Spleen (tissue), 11 donors: ENCODE measurements around the gene ZNF275. TPM values are rescaled to one million over a fixed set of nuclear protein-coding genes. Genes with fewer than 3 reads are reported as not detected.
"Not testable (repeated sequence)": the region's sequence is repeated elsewhere in the genome, so short reads cannot be mapped to it uniquely, and the experiment has no call there.

Source experiments
- DNase-seq: peaks from one replicate; pipeline ENCODE4 v3.0.0-alpha.2; 2020
- H3K27ac ChIP-seq, 8 donors: fragments of 200-600 bp; sonication (generic) in 7 of 8; 1 replicate in 4 of 8; 2 replicates in 4 of 8; pipeline versions ENCODE4 v1.5.0 to v1.8.0; 2016 to 2021; ENCODE audit warnings: inconsistent platforms in 4 of 8, mild to moderate bottlenecking in 4 of 8, moderate library complexity in 1 of 8
- H3K27me3 ChIP-seq, 7 donors: fragments of 200-600 bp; sonication (generic) in 6 of 7; replicated peaks in 1 of 7; 1 replicate in 4 of 7; 2 replicates in 3 of 7; pipeline versions ENCODE4 v1.5.0 to v1.8.0; 2016 to 2021; ENCODE audit warnings: inconsistent platforms in 3 of 7, mild to moderate bottlenecking in 1 of 7
- H3K36me3 ChIP-seq, 6 donors: fragments of 200-600 bp; sonication (generic) in 5 of 6; 1 replicate in 4 of 6; 2 replicates in 2 of 6; pipeline versions ENCODE4 v1.5.0 to v1.8.0; 2016 to 2021; ENCODE audit warnings: inconsistent platforms in 2 of 6
- H3K4me1 ChIP-seq, 6 donors: fragments of 200-600 bp; sonication (generic) in 5 of 6; 1 replicate in 3 of 6; 2 replicates in 3 of 6; pipeline versions ENCODE4 v1.5.0 to v1.8.0; 2016 to 2021; ENCODE audit warnings: inconsistent platforms in 3 of 6
- H3K4me3 ChIP-seq, 8 donors: fragments of 200-600 bp; sonication (generic) in 7 of 8; 1 replicate in 4 of 8; 2 replicates in 4 of 8; pipeline versions ENCODE4 v1.5.0 to v1.8.0; 2016 to 2021; ENCODE audit warnings: inconsistent platforms in 4 of 8, mild to moderate bottlenecking in 4 of 8, moderate library complexity in 2 of 8
- H3K9me3 ChIP-seq, 8 donors: fragments of 200-600 bp; sonication (generic) in 7 of 8; 1 replicate in 4 of 8; 2 replicates in 4 of 8; pipeline versions ENCODE4 v1.5.0 to v1.8.0; 2016 to 2021; ENCODE audit warnings: inconsistent platforms in 4 of 8
- POLR2A ChIP-seq, 3 donors: fragments of 450-650 bp; IDR thresholded peaks; one replicate each; pipeline ENCODE4 v1.5.1; 2017; ENCODE audit warnings: antibody characterized with exemption in 3 of 3, mild to moderate bottlenecking in 1 of 3
- POLR2AphosphoS5 ChIP-seq, 3 donors: sonication (generic); formaldehyde crosslinking; IDR thresholded peaks; one replicate each; pipeline ENCODE4 v1.5.1; 2017; ENCODE audit warnings: antibody characterized with exemption in 3 of 3
- WGBS, 5 donors: extraction: QIAGEN DNeasy Blood & Tissue Kit in 3 of 5; methylation state at CpG; one replicate each; pipeline versions ENCODE4 v1.1.5 to v1.1.7; 2013 to 2018; 5-methylcytosine and 5-hydroxymethylcytosine counted together
- intact Hi-C: fragments of 100-400 bp; cut with DNase I; formaldehyde crosslinking; loops from one replicate; pipeline ENCODE4 v1.15.0; 2023; ENCODE audit warnings: low total_unique reads
- polyA plus RNA-seq, 3 donors: library from polyadenylated mRNA; stranded (reverse); fragments of 200-250 nt; gene quantifications; one replicate each; pipeline ENCODE4 v1.2.1, GENCODE V29; 2013
- total RNA-seq, 7 donors: library from RNA; depleted of rRNA in 3 of 7; stranded (reverse); fragments of >200 nt in 3 of 7; fragmentation: NEBNext Ultra II Directional in 4 of 7; extraction: Animal tissue kit (Norgen Biotek cat#: 25700) in 4 of 7; gene quantifications; one replicate each; pipeline versions ENCODE4 v1.1.0 to v1.2.1, GENCODE V29; 2016 to 2021
- TF ChIP-seq, protein P1 (sequence below), 11 experiments: fragments of 200-600 bp in 7 of 11; fragments of 450-650 bp in 4 of 11; sonication (generic) in 4 of 11; IDR thresholded peaks in 8 of 11; conservative IDR thresholded peaks in 3 of 11; 1 replicate in 7 of 11; 2 replicates in 4 of 11; pipeline versions ENCODE4 v1.4.0 to v1.8.0; 2016 to 2021; ENCODE audit warnings: antibody characterized with exemption in 11 of 11, inconsistent platforms in 4 of 11, mild to moderate bottlenecking in 1 of 11
- donor health status: healthy with polysubstance abuse.
- donor health status: DM: no; HTN: no; CAD: no; lungs with moderate emphysema.
- donor health status: DM: no; HTN: no; CAD: no.
- donor health status: Bipolar disorder and iron deficiency.
- donor health status: healthy.
- donor health status: DM: no; HTN: no; CAD: no.
- donor health status: DM: yes; HTN: yes; CAD: no.

The ZNF275 gene
- total and polyA plus RNA-seq, 10 donors = 2.9 to 33.8 (median 22.8) TPM

DNA sequence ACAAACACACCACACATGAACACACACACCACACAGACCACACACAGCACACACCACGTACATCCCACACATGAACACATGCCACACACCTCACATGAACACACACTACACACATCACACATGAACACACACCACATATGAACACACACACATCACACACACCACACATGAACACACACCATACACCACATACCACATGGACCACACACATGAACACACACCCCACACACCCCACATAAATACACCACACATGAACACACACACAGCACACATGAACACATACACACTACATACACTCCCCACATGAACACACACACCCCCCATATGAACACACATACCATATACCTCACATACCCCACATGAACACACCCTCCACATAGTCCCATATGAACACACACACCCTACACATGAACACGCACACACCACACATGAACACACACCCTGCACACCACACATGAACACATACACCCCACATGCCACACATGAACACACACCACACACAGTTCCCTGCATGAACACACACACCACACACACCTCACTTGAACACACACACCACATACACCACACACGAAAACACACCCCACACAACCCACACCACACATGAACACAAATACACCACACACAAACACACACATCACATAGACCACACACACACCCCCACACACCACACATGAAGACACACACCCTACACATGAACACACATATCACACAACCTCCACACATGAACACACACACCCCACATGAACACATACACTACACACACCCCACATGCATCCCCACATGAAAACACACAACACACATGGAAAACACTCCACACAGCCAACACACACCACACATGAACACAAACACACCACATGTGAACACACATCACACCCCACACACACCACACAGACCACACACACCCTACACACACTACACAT, 48.9 kb downstream of the ZNF275 start:
- H3K9me3 ChIP-seq = no peaks in the 10 kb centered on the region
- H3K27me3 ChIP-seq = no peaks in the 10 kb centered on the region
- H3K36me3 ChIP-seq = no peaks in the 10 kb centered on the region
- H3K4me3 ChIP-seq = no peak overlapping the region
- 84 to 94% (median 88%) methylated on average over 3 of the region's 3 CpGs for WGBS, 5 donors
- TF ChIP-seq, protein P1, sequence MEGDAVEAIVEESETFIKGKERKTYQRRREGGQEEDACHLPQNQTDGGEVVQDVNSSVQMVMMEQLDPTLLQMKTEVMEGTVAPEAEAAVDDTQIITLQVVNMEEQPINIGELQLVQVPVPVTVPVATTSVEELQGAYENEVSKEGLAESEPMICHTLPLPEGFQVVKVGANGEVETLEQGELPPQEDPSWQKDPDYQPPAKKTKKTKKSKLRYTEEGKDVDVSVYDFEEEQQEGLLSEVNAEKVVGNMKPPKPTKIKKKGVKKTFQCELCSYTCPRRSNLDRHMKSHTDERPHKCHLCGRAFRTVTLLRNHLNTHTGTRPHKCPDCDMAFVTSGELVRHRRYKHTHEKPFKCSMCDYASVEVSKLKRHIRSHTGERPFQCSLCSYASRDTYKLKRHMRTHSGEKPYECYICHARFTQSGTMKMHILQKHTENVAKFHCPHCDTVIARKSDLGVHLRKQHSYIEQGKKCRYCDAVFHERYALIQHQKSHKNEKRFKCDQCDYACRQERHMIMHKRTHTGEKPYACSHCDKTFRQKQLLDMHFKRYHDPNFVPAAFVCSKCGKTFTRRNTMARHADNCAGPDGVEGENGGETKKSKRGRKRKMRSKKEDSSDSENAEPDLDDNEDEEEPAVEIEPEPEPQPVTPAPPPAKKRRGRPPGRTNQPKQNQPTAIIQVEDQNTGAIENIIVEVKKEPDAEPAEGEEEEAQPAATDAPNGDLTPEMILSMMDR (IDR thresholded peaks at IDR 0.05 in 8 of 11, conservative IDR thresholded peaks at IDR 0.05 in 3 of 11) = peak in 1 of 11 experiments; percentile 2
- no peak for TF ChIP-seq POLR2AphosphoS5 (IDR thresholded peaks at IDR 0.05)
- H3K4me1 ChIP-seq = no peaks in the 10 kb centered on the region
- peak overlapping the region in 2 of 8 donors; percentile 66 to 67 for H3K27ac ChIP-seq
- intact Hi-C loops = no loop called here
- DNase-seq = no peak

DNA sequence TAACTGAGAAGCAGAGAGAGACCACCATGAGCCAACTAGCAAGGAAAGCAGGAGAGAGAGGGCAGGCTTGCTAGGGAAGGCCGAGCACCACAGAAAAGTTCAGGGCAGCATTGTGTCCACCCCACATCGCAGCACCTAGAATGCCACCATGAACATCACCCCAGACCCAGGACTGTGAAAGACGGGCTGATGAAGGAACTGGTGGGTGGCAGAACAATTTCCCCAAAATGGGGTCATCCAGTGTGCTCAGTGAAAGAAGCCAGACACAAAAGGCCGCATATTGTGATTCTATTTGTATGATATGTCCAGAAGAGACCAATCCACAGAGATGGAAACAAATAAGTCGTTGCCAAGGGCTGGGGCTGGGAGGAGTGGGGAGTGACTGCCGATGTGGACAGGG, 50.4 kb downstream of the ZNF275 start:
- no peak overlapping the region for H3K4me3 ChIP-seq
- H3K4me1 ChIP-seq = no peaks in the 10 kb centered on the region
- H3K9me3 ChIP-seq = no peaks in the 10 kb centered on the region
- no peaks in the 10 kb centered on the region for H3K36me3 ChIP-seq
- DNase-seq = no peak
- intact Hi-C loops = no loop called here
- no peak for TF ChIP-seq POLR2AphosphoS5 (IDR thresholded peaks at IDR 0.05)
- TF ChIP-seq, protein P1 (IDR thresholded peaks at IDR 0.05 in 8 of 11, conservative IDR thresholded peaks at IDR 0.05 in 3 of 11) = no peak
- no peak for TF ChIP-seq POLR2A (IDR thresholded peaks at IDR 0.05)
- no peaks in the 10 kb centered on the region for H3K27me3 ChIP-seq
- 85 to 94% (median 89%) methylated on average over 6 of the region's 6 CpGs for WGBS, 5 donors
- no peak overlapping the region for H3K27ac ChIP-seq

DNA sequence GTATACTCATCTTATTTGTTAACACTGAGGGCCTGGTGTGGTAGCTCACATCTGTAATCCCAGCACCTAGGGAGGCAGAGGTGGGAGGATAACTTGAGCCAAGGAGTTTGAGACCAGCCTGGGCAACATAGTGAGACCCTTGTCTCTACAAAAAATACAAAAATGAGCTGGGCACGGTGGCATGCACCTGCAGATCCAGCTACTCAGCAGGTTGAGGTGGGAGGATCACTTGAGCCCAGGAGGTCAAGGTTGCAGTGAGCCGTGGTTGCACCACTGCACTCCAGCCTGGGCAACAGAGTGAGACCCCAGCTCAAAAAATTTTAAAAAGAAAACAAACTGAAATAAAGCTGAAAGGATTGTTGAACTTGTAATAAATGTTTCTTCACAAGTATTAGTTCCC, 51.0 kb downstream of the ZNF275 start:
- H3K27ac ChIP-seq, intact Hi-C loops, DNase-seq, H3K9me3 ChIP-seq, H3K4me3 ChIP-seq, H3K36me3 ChIP-seq, H3K27me3 ChIP-seq, H3K4me1 ChIP-seq: not testable (repeated sequence)
- 66 to 88% (median 80%) methylated on average over 2 of the region's 2 CpGs for WGBS, 5 donors

DNA sequence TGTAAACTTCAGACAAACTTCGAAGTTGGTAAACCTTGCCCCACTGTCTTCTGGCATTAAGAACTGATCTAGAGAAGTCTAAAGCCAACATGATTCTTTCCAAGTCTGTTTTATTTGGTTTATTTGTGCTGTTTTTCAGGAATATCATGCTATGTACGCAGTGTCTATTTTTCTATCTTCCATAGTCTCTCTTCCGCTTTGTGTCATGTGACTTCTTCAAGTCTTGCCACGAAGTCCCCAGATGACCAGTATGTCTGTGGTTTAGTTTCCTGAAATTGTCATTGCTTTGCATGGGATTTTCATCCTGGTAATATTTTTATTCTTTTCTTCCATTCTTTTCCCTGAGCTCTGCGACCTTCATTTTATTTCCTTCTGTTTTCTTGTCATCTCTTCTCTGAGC, 52.1 kb downstream of the ZNF275 start:
- Histone ChIP-seq H3K27me3 (no peaks in the 10 kb centered on the region), H3K9me3 (no peaks in the 10 kb centered on the region), H3K27ac (no peak overlapping the region), H3K36me3 (no peaks in the 10 kb centered on the region), H3K4me1 (no peaks in the 10 kb centered on the region), H3K4me3 (no peak overlapping the region)
- intact Hi-C loops = no loop called here
- DNase-seq = no peak
- 68 to 77% (median 72%) methylated on average over 5 of the region's 5 CpGs for WGBS, 5 donors
- TF ChIP-seq POLR2AphosphoS5 (IDR thresholded peaks at IDR 0.05) = no peak
- TF ChIP-seq, protein P1 (IDR thresholded peaks at IDR 0.05 in 8 of 11, conservative IDR thresholded peaks at IDR 0.05 in 3 of 11) = no peak
- no peak for TF ChIP-seq POLR2A (IDR thresholded peaks at IDR 0.05)
